Stimulated activated CD8-positive, alpha-beta memory T cell treated with anti-CD3 and anti-CD28 coated beads, Interleukin-15, amount 100 ng/mL, for 48 hours (primary cell): ENCODE measurements around the gene GALNT18.

Experiments
- DNase-seq, 2 donors: peaks; one replicate each; pipeline ENCODE4 v3.0.0-alpha.2; 2020; ENCODE audit warnings: low read depth in 2 of 2

Gene GALNT18

DNA sequence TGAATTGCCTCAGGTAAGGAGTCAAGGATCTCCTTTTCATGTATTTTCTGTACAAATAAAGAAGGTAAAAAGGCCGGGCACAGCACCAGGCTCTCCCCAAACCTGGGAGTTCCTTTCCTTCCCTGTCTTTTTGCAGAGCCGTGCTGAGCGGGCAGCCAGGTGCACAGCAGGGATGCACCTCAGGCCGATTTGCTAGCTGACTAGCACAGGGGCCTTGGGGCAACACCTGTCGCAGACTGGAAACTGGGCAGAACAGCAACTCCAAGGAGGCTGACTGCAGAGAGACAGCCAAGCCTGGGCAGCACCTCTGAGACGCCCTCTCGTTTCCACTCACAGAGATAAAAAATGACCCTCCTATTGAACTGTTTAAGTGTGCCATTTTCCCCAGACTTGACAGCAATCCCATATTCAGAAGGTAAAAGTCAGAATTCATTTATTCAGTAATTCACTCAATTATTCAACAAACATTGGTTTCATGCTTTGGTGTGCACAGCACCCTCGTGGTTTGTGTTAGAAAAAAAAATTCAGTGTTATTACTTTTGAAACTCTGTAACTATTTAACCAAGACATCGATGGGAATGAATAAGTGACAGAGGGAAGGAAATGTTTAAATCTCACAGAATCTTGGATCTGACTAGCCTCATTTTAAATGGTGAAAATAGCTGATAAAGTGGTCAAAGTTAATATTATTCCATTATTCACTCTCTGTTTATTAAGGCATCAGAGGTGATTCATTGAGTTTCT, 120.9 kb downstream of the GALNT18 start:
- DNase-seq = no peak

DNA sequence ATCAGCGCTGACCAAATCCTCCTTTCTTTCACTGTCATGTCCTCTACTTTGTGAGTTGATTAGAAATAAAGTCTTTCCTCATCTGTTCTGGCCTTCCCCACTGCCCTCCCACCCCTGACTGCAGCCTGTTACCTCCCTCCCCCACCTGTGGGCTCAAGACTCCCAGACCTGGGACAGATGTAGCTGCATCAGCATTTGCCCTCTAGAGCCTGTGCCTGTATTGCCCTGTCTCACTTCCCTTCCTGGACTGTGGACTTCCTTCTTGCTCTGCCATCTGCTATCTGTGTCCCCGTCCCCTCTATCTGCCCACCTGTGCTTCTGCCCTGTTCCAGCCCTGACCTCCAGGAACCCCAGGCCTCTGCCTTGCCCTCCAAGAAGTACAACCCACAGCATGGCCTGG, 122.5 kb downstream of the GALNT18 start:
- no peak for DNase-seq

DNA sequence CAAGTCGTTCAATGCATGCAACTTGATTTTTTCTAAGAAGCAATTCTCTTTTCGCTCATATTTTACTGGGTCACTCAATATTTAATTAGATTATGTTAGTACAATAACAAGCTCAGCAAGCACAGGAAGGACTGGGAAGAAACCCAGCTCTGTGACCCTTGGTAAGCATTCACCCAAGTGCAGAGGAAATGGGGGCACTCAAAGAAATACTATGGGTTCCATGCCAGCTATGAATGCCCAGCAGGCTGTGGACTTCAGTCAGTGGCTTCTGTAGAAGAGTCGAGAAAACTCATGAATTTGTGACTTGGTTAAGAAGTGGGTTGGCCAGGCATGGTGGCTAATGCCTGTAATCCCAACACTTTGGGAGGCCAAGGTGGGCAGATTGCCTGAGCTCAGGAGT, 123.6 kb downstream of the GALNT18 start:
- no peak for DNase-seq

DNA sequence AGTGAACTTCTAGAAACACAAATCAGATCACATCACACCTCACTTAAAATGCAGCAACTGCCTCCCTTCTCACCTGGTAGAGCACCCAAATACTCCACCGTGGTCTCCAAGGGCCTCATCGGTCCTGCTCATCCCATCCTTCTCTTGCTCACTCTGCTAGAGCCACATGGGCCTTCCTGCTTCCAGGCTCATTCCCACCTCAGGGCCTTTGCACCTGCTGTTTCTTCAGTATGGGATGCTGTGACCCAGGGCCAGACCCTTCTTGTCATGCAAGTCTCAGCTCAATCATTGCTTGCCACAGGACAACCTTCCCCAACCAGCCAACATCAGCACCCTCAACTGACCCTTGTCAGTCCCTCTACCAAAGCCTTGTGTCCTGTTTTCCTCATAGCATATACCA, 124.9 kb downstream of the GALNT18 start:
- no peak for DNase-seq

DNA sequence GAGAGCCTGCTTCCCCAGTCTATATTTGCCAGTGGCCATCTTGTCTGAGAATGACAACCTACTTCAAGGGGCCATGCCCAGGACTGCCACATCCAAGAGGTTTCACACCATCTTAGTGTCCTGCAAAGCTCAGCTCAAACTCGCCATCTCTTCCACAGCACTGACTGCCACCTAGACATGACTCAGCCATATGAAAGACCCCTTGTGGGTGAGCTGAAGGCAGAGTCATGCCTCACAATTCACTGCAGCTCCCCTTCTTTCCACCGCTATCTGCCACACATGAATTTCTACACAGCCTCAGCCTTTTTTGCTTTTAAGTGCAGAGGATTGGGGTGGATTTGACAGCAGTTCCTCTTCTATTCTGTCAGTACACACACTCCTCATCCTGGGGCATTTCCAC, 127.5 kb downstream of the GALNT18 start:
- no peak for DNase-seq

DNA sequence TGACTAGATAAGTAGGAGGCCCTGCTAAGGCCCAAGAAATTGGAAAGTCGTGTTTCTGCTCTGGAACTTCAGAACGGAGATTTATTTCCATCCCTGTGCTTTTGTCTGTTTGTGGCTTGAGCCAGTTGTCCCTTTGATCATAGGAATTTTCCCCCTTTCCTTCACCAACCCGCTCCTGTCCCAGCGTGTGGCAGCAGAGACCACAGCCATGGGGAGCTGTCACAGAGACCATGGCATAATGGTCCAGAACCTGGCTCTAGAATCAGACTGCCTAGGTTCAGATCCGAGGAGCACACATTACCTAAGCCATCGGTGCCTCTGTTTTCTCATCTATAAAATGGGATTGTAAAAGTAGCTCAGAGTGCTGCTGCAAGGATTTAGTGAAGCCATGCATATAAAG, 128.1 kb downstream of the GALNT18 start:
- no peak for DNase-seq

DNA sequence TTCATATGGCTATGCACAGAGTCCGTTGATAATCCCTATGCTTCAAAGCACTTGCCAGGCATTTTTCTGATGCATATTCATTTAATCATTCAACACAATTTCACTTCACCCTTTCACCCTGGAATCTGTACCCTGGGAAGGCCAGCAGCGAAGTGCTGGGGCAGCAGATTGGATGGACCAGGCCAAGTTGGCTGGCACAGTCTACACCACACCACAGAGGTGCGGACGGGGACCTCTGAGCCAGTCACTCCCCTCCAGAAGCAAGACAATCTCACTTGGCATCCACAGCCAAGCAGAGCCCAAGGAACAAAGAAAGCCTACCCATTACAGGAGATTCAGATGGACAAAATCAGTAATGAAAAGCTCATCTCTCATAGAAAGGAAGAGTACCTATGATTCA, 130.2 kb downstream of the GALNT18 start:
- DNase-seq = no peak

DNA sequence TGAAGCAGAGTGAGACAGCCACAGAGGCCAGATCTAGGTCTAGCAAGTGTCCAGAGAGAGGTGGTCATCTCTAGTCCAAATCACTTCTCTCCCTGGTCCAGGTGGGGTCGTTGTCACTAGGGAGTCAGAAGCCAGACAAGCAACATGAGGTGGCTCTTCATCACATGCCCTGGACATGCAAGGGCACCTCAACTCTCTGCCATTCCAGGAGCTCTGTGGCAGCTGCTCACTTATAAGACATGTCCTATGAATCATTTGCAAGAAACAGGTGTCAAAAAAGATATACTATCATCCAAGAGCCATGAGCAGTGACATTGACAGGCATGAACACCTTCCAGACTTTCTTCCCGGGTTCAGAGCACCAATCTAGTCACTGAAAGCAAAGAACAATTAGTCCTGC, 130.8 kb downstream of the GALNT18 start:
- DNase-seq = no peak

DNA sequence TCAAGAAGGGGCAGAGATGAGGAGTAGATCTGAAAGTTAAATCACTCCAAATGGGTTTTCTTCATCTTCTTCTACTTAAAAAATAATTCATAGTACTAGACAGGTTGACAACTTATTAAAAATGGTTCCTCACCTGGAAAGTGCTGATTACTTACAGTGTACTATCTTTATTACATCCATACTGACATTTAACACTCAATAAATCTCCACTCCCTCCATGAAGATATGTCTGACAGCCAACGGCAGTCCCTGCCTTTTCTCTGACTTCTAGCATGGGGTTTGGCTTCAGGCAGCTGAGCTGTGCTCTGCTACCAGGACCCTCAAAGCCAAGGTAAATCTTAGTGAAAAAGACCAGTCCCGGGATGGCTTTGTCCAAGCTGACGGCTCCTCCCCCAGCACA, 135.4 kb downstream of the GALNT18 start:
- DNase-seq = no peak

DNA sequence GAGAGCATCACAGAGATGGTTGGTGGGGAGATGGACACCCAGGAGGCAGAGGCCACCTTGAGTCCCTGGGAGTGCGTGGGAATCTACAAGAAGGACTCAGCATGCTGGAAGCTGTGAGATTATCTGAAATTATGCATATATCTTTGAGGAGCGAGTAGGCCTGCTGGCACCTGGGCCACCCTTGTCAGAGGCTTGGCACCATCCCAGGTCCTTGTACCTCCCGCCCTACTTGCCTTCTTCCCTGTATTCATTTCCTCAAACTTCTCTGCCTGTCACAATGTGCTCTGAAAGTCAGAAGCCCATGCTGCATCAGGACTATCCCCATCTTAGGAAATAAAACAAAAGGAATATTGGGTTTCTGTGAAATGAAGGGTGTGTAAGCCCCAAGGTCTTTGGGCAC, 135.8 kb downstream of the GALNT18 start:
- no peak for DNase-seq

DNA sequence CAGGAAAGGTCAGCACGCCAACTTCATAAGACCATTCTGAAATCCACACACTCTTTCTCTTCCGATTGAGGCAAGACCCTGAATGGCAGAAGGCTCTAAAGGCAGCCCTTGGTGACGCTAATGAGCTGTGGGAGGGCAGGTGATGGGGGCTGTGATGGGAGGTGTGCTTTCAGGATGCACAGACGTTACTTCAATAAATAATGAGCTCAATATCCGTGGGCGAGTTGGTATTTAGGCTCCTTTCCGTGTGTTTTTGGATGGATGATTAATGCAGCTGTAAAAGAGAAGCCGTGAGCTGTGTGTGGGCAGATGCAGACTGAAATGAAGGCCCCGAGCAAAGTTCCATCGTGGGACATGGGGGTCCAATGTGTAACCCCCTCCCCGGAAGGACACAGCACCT, 138.2 kb downstream of the GALNT18 start:
- no peak for DNase-seq

DNA sequence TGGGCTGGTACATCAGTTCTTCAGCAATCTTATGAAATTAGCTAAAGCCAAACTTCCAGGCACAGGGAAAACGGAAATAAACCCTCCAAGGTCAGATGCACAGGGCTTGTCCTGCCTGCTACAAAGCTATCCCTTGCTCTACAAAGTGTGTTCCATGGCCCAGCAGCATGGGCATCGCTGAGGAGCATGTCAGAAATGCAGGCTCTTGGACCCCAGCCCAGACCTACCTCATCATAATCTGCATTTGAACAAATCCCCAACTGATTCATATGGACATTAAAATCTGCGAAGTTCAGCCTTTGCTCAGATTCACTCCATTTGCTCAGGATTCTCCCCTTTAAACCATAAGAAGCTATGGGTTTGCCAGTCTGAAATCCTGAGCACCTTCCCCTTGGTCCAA, 139.1 kb downstream of the GALNT18 start:
- no peak for DNase-seq

DNA sequence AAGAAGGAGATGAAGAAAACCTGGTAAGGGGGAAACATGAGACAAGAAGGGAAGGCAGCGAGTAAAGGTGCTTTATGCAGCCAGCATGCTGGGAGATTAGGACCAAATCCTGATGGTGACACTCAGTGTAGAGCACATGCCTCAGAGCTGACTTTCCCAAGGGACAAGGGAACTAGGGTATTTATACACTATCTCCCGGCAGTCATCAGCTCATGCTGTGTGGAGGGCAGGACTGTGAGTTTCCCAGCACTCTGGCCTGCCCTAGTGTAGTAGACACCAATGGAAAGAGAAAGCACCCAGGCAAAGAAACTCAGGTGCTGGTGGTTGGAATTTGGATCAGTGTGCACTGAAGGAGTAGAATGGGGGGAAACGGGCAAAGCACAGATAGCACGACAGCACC, 140.4 kb downstream of the GALNT18 start:
- DNase-seq = no peak

DNA sequence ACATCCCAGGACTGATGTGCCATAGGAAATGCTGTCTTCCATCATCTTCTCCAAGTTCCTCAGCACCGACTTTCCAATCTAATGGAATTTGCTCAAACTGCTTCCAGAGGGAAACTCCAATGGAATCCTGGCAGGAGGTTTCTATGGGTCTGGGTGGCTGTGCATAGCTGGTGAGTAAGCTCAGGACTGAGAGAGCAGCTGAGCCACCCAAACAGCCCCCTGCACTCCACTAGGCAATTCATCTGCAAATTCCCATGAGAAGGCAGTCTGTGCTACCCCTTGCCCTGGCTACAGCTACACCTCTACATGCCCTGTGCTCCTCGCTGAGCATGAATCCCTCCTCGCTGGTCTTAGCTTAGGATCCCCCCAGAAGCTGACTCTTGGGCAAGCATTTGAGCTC, 140.8 kb downstream of the GALNT18 start:
- no peak for DNase-seq

DNA sequence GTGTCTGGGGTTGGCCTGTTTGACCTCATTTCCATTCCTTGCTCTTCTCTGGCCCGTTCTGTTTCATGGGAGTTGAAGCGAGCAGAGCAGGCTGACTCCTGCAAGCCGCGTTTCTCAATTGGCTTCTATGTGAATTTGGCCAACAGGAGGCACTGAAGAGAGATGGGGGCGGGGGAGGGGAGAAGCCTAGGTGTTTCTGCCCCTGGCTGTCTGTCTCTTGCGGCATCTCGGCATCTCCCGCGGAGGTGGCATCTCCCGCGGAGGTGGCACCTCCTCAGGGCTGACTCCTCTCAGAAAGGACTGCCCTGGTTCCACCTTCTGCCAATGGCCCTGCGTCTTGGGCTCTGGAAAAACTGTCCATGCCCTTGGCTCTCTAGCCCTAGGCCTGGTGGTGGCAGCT, 143.1 kb downstream of the GALNT18 start:
- no peak for DNase-seq

DNA sequence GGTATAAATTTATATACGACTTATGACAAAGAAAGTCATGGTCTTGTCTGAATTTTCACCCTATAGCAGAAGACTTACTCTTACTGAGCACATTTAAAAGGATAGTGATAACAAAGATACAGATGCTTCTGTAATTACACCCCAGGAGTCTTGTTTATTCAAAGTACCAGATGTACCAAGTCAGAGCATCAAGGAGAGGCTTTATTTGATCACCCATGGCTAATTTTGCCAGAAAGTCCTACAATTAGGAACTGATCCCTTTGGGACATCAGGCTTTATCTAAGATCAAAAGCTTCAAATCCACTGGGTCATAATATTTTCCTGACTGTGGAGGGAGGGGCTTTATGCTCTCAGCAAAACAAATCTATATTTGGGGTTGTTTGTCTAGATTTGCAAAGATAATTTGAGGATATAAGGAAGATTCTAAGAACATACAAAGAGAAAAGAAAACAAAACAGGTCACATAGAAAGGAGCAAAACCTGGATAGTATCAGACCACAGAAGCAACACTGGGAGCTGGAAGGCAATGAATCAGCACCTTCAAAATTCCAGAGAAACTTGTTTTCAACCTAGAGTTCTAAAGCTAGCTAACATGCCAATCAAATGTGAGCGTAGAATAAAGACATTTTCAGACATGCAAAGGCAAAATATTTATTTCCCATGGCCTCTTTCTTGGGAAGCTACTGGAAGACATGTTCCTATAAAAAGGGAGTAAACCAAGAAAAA, 143.9 kb downstream of the GALNT18 start:
- no peak for DNase-seq

DNA sequence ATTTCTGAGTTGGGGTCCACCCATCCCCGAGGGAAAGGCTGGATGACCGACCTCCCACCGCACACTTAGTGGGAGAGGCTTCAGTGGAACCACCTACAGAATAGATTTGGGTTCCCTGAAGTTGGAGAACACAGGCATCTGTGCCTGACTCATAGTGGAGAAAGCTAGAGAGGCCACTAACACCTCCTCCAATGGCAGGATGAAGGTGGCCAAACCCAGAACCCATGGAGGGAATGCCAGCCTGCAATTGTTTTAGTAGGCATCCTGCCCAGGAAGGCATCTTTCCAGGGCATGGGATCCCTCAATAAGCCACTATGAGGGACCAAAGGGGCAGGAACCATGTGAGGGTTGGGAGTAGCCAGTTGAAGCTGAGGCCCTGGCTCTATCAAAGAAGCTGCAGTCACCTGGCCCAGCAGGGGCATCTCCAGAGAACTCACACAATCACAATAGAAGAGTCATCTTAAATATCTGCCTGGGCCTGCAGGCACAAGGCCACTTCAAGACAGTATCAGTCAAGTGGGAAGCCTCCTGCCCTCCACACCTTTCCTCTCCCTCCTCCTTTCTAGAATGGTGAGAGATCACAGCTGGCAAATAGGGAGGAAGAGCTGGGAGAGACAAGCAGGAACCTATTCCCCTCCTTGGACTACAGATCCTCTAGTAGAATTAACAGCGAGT, 144.7 kb downstream of the GALNT18 start:
- DNase-seq = no peak

DNA sequence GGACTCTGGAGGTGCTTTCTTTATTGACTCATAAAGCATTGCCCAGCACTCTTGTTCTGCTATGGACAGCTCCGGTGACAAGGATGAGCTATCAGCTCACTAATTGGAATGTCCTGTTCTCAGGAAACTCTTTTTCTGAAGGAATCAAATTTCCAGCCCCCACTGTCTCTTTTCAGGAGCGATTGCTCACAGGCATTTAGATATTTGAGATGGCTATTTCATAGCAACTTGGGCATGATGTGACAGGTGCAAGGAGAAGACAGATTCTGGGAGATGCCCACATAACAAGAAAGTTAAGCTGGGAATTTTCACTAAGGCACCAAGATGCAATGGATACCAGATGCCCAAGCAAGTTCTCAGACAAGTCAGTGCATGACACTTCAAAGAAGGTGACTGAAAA, 145.3 kb downstream of the GALNT18 start:
- no peak for DNase-seq

DNA sequence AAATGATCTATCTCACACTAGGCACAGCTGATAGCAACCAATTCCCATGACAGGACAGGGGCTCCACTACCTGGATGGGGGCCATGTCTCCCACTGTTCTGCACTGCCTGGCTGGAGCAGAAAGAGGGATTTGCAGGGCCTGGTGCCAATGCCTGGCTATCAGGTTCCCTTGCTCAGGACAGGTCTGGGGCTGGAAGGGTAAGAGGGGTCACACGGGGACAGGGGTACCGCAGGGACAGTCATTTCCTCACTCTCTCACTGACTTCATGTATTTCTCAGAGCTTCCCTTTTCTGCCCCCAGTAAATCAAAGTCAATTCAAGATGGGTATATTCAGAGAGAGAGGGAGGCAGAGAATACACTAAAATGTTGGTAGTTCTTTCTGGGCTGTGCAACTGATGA, 149.7 kb downstream of the GALNT18 start:
- DNase-seq = no peak

DNA sequence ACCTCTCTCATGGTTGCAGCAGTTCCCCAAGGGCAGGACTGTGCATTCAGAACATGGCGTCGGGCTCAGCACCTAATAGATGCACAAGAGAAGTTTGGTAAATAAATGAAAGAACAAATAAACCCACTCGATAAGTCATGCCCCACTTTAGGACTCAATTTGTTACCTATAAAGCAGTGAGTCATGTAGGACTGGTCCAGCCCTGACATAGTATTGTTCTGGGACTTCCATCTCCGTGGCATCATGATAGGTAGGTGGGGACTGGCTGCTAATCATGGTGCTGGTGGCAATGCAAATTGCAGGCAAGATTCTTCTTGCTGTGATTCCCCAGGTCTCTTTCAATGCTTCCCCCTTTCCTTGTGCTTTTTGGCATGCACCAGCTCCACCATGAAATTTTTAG, 150.6 kb downstream of the GALNT18 start:
- DNase-seq = no peak

DNA sequence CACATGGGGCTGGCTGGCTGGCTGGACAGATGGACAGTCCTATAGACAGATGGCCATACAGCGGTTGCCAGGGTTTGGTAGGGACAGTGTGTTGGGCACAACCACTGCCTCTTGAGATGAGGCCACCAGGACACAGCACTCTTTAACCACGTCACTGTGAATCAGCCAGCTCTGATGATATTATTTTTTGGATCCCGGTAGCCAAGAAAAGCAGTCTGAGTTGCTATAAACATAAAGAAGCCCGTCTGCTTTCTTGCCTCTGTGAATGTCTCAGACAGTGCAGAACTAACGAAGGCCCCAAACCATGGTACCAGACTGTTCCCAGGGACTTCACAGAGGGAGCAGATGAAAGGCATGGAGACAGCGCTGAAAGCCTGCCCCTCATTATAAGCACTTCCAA, 152.9 kb downstream of the GALNT18 start:
- no peak for DNase-seq

DNA sequence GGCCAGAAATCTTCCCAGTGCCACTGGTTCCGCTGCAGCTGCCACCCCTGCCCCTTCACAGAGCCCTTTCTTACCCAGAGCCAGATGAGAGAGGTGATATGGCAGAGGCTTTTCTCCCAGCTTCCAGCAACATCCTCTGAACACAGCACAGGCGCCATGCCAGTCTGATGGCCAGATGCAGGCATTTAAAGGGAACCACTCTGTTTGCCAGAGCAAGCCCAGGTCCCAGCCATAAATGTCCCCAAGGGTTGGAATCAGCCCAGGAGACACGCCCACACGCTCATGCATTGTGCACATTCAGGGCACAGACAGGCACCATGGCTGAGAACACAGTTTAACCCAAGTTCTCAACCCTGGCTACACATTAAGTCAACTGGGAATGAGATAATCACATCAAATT, 154.5 kb downstream of the GALNT18 start:
- no peak for DNase-seq

DNA sequence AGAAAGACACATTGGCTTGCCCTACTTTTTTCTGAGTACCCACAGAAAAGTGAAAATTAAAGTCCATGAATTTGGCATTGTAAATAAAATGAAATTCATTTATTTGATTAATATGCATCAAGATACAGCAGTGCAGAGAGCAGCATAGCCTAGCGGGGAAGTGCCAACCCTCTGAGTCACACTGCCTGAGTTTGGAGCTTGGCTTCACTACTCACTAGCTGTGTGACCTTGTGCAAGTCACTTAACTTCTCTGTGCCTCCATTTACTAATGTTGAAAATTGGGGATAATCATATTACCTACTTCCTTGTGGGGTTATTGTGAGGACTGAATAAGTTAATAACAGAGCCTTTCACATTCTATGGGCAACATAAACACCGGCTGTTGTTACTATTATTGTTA, 157.2 kb downstream of the GALNT18 start:
- DNase-seq = no peak
